ENCODE data around the gene SCN1B.

The SCN1B gene

GRCh38 chr19:35058370-35058769, 28.1 kb downstream of the SCN1B start:
- no peak for DNase-seq (ENCODE audit: low read depth)
- no peak overlapping the region for H3K4me3 ChIP-seq (replicated peaks; ENCODE audit: low read depth, low read length)
- no peak for TF ChIP-seq CTCF (IDR thresholded peaks at IDR 0.05; ENCODE audit: low read length, missing control alignments)

GRCh38 chr19:35059006-35059798, 28.9 kb downstream of the SCN1B start:
- no peak overlapping the region for H3K4me3 ChIP-seq (replicated peaks; ENCODE audit: low read depth, low read length)
- no peak for TF ChIP-seq CTCF (IDR thresholded peaks at IDR 0.05; ENCODE audit: low read length, missing control alignments)
- DNase-seq (ENCODE audit: low read depth): no peak

- DNase-seq (ENCODE audit: low read depth): no peak
- no peak for TF ChIP-seq CTCF (IDR thresholded peaks at IDR 0.05; ENCODE audit: low read length, missing control alignments)
- no peak overlapping the region for H3K4me3 ChIP-seq (replicated peaks; ENCODE audit: low read depth, low read length)
Measured at GRCh38 chr19:35059799-35060091, 29.5 kb downstream of the SCN1B start.

GRCh38 chr19:35060160-35060855, 30.0 kb downstream of the SCN1B start:
- TF ChIP-seq CTCF (IDR thresholded peaks at IDR 0.05; ENCODE audit: low read length, missing control alignments): no peak
- H3K4me3 ChIP-seq (replicated peaks; ENCODE audit: low read depth, low read length): no peak overlapping the region
- no peak for DNase-seq (ENCODE audit: low read depth)

- H3K4me3 ChIP-seq (replicated peaks; ENCODE audit: low read depth, low read length): no peak overlapping the region
- no peak for TF ChIP-seq CTCF (IDR thresholded peaks at IDR 0.05; ENCODE audit: low read length, missing control alignments)
- no peak for DNase-seq (ENCODE audit: low read depth)
Measured at GRCh38 chr19:35061583-35062373, 31.5 kb downstream of the SCN1B start.

GRCh38 chr19:35062942-35063341, 32.7 kb downstream of the SCN1B start:
- H3K4me3 ChIP-seq (replicated peaks; ENCODE audit: low read depth, low read length): no peak overlapping the region
- TF ChIP-seq CTCF (IDR thresholded peaks at IDR 0.05; ENCODE audit: low read length, missing control alignments): no peak
- no peak for DNase-seq (ENCODE audit: low read depth)
